ENCODE results near the gene CHMP2A. TPM values are rescaled to one million over a fixed set of nuclear protein-coding genes. Genes with fewer than 3 reads are reported as not detected.

Gene CHMP2A
- total RNA-seq, 2 experiments from 2014 or later, result 60.5 to 62.4 TPM

DNA sequence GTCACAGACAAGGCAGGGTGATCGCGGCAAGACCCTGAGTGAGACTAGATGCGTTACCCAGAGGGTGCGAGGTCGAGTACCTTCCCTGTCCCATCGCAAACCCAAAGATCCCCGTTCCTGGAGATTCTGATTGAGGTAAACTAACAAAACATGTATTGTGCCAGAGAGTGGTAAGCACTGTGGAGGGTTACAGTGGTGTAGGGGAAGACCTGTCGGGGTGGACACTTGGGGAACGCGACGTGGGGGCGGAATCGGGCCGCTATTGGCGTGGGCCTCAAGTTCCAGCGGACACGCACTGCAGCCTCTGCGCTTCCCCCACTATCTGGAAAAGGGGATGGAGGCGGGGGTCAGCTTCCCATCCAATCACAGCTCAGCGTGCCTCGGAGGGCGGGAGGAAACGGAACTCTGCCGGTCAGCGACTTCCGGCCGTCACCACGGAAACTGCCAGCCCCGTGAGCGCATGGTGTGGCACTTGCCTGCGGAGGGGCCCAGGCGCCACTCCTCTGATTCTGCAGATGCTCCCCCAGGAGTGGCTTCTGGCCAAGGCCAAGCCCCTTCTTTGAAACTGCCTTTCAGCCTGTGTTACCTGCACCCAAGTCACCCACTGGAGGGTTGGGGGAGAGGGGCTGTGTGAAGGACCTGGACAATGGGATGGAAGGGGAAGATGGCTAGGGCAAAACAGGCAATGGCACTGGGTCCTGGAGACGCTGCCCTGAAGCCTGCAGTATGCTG lies 4.5 kb upstream of the CHMP2A start:
- TF ChIP-seq, protein P1, sequence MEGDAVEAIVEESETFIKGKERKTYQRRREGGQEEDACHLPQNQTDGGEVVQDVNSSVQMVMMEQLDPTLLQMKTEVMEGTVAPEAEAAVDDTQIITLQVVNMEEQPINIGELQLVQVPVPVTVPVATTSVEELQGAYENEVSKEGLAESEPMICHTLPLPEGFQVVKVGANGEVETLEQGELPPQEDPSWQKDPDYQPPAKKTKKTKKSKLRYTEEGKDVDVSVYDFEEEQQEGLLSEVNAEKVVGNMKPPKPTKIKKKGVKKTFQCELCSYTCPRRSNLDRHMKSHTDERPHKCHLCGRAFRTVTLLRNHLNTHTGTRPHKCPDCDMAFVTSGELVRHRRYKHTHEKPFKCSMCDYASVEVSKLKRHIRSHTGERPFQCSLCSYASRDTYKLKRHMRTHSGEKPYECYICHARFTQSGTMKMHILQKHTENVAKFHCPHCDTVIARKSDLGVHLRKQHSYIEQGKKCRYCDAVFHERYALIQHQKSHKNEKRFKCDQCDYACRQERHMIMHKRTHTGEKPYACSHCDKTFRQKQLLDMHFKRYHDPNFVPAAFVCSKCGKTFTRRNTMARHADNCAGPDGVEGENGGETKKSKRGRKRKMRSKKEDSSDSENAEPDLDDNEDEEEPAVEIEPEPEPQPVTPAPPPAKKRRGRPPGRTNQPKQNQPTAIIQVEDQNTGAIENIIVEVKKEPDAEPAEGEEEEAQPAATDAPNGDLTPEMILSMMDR (IDR thresholded peaks at IDR 0.05), result no peak
- H3K27ac Mint-ChIP-seq, result peak overlapping the region; percentile 96
- peaks cover 82% of the 10 kb centered on the region for H3K4me1 Mint-ChIP-seq (ENCODE audit: low read depth)
- peaks cover 45% of the 10 kb centered on the region for H3K36me3 Mint-ChIP-seq (ENCODE audit: low read depth)
- peaks cover 21% of the 10 kb centered on the region for H3K36me3 ChIP-seq (ENCODE audit: insufficient read depth, low read length)
- no peaks in the 10 kb centered on the region for H3K27me3 ChIP-seq (ENCODE audit: control insufficient read depth in 1 of 2, insufficient read depth in 2 of 2, low read length in 2 of 2)
- peak overlapping the region; percentile 98 for H3K4me3 Mint-ChIP-seq
- ATAC-seq (ENCODE audit: poor library complexity) (peak; percentile 0), DNase-seq (peak in 11 of 14 experiments; percentile 31 to 79 (median 48))
- H3K27me3 Mint-ChIP-seq, result no peaks in the 10 kb centered on the region
- H3K4me3 ChIP-seq (ENCODE audit: low read length), result peak overlapping the region; percentile 76
- POLR2A ChIA-PET, result interaction anchor here (0.5 to 7.0 kb wide), 4 partner anchors 12 to 39 kb away, joined by 3 to 63 read pairs (median 26); partner anchors contain the start of genes MZF1, TRIM28 and ZBTB45
- intact Hi-C loops (cut with DNase I, micrococcal nuclease), result loop anchor here (1.0 kb wide), 3 partner anchors 13 to 39 kb away; partner anchors contain the start of gene MZF1 (in 1 of the 2)
- H3K27ac ChIP-seq (ENCODE audit: low read depth in 1 of 2, low read length in 2 of 2), result peak overlapping the region; percentile 88 to 96
- no peaks in the 10 kb centered on the region for H3K9me3 Mint-ChIP-seq
- H3K4me1 ChIP-seq (ENCODE audit: insufficient read depth, low read length), result peaks cover 87% of the 10 kb centered on the region
- no peaks in the 10 kb centered on the region for H3K9me3 ChIP-seq (ENCODE audit: control insufficient read depth in 1 of 2, insufficient read depth in 1 of 2, low read length in 2 of 2)
- CTCF ChIA-PET, result interaction anchor here (1.7 to 2.7 kb wide), 2 partner anchors 22 to 39 kb away, joined by 5 to 9 read pairs; partner anchors contain the start of gene ZBTB45

DNA sequence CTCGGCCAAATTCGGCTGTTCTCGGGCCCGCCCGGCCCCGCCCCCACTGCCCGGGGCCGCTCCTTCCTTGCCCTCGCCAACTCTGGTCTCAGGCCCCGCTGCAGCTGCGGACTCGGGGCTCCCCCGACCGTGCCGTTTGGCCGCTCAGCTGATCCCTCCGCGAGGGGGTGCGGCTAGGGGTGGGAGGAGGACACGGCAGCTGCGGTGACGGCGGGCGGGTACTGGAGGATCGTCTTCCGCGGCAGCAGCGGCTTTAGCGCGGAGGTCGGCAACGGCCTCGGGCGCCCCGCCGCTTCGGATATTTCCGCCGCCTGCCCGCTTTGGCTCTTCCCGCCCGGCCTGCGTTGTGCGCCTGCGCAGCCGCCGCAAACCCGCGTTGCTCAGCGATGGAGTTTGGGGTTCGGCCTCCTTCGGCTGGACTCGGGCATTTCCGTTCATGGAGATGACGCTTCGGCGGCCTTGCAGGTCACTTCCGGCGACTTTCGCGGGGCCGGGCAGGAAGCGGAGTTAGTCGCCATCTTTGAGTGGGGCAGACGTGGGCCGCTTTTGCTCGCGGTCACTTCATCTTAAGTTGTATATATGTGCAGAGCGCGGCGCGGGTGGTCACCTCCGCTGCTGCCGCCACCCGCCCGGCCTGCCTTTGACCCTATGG lies 3.8 kb upstream of the CHMP2A start:
- ChIA-PET CTCF (interaction anchor here (1.0 to 1.4 kb wide), 2 partner anchors 39 to 44 kb away, joined by 3 to 4 read pairs; partner anchors contain the start of gene ZBTB45), POLR2A (interaction anchor here (0.5 to 7.0 kb wide), 4 partner anchors 13 to 39 kb away, joined by 3 to 63 read pairs (median 26); partner anchors contain the start of genes MZF1, TRIM28 and ZBTB45)
- DNase-seq, result peak; percentile 99 to 100 (median 100)
- H3K9me3 Mint-ChIP-seq, result no peaks in the 10 kb centered on the region
- no peaks in the 10 kb centered on the region for H3K27me3 ChIP-seq (ENCODE audit: control insufficient read depth in 1 of 2, insufficient read depth in 2 of 2, low read length in 2 of 2)
- peaks cover 52% of the 10 kb centered on the region for H3K36me3 Mint-ChIP-seq (ENCODE audit: low read depth)
- peak overlapping the region; percentile 76 for H3K4me3 ChIP-seq (ENCODE audit: low read length)
- peaks cover 90% of the 10 kb centered on the region for H3K4me1 ChIP-seq (ENCODE audit: insufficient read depth, low read length)
- peak overlapping the region; percentile 88 to 96 for H3K27ac ChIP-seq (ENCODE audit: low read depth in 1 of 2, low read length in 2 of 2)
- peak overlapping the region; percentile 96 for H3K27ac Mint-ChIP-seq
- H3K27me3 Mint-ChIP-seq, result no peaks in the 10 kb centered on the region
- H3K9me3 ChIP-seq (ENCODE audit: control insufficient read depth in 1 of 2, insufficient read depth in 1 of 2, low read length in 2 of 2), result no peaks in the 10 kb centered on the region
- H3K36me3 ChIP-seq (ENCODE audit: insufficient read depth, low read length), result peaks cover 23% of the 10 kb centered on the region
- TF ChIP-seq, protein P1 (IDR thresholded peaks at IDR 0.05), result no peak
- peaks cover 82% of the 10 kb centered on the region for H3K4me1 Mint-ChIP-seq (ENCODE audit: low read depth)
- peak; percentile 70 for ATAC-seq (ENCODE audit: poor library complexity)
- intact Hi-C loops (cut with DNase I, micrococcal nuclease), result loop anchor here (1.0 kb wide), 4 partner anchors 14 to 38 kb away; partner anchors contain the start of genes MZF1 (in 1 of the 2) and TRIM28 (in 1 of the 2)
- peak overlapping the region; percentile 98 for H3K4me3 Mint-ChIP-seq

DNA sequence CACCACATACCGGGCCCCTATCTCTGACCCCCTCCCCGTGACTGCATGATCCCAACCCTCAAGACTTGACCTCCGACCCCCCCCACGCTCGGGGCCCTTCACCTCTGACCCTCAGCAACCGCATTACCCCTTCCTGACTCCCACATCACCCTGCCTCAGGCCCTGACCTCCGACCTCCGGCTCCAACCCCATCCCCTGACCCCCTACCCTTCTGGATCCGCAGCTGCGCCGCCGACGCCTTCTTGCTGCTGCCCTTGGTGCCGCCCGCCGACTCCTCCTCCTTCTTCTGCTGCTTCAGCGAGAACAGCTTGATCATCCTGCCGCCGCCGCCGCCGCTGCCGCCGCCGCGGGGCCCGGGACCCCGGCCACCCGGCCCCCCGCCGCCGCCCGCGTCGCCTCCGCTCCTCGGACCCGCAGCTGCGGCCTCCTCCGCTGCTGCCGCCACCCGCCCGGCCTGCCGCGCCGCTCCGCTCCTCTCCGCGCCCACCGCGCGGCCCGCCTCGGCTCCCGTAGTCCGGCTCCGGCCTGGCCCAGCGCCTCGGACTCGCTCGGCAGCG lies 3.2 kb upstream of the CHMP2A start, which contains the start of gene UBE2M:
Gene UBE2M, minus strand, starts transcription at position 546 of the 557 bp plus-strand sequence. Its CDS starts 230 bp downstream, at position 316.
- DNase-seq (peak in 12 of 14 experiments; percentile 41 to 82 (median 59)), ATAC-seq (ENCODE audit: poor library complexity) (peak; percentile 25)
- Histone ChIP-seq H3K36me3 (ENCODE audit: insufficient read depth, low read length) (peaks cover 26% of the 10 kb centered on the region), H3K4me1 (ENCODE audit: insufficient read depth, low read length) (peaks cover 89% of the 10 kb centered on the region), H3K9me3 (ENCODE audit: control insufficient read depth in 1 of 2, insufficient read depth in 1 of 2, low read length in 2 of 2) (no peaks in the 10 kb centered on the region), H3K4me3 (ENCODE audit: low read length) (peak within 1 kb of the TSS; percentile 76), H3K27ac (ENCODE audit: low read depth in 1 of 2, low read length in 2 of 2) (peak within 1 kb of the TSS; percentile 88 to 96), H3K27me3 (ENCODE audit: control insufficient read depth in 1 of 2, insufficient read depth in 2 of 2, low read length in 2 of 2) (no peaks in the 10 kb centered on the region)
- H3K9me3 Mint-ChIP-seq, result no peaks in the 10 kb centered on the region
- no peaks in the 10 kb centered on the region for H3K27me3 Mint-ChIP-seq
- peak within 1 kb of the TSS; percentile 98 for H3K4me3 Mint-ChIP-seq
- H3K27ac Mint-ChIP-seq, result peak within 1 kb of the TSS; percentile 96
- H3K36me3 Mint-ChIP-seq (ENCODE audit: low read depth), result peaks cover 55% of the 10 kb centered on the region
- POLR2A ChIA-PET, result interaction anchor here (2.4 to 7.0 kb wide), 3 partner anchors 14 to 38 kb away, joined by 22 to 63 read pairs (median 29); partner anchors contain the start of genes MZF1, TRIM28 and ZBTB45
- peaks cover 80% of the 10 kb centered on the region for H3K4me1 Mint-ChIP-seq (ENCODE audit: low read depth)
- TF ChIP-seq, protein P1 (IDR thresholded peaks at IDR 0.05), result no peak
- intact Hi-C loops (cut with DNase I, micrococcal nuclease), result loop anchor here in 1 of 2 experiments (1.0 kb wide), 1 partner anchor 14 kb away; the partner anchor contains the start of gene TRIM28
- CTCF ChIA-PET, result interaction anchor here (1.0 to 1.4 kb wide), 2 partner anchors 39 to 44 kb away, joined by 3 to 4 read pairs; partner anchors contain the start of gene ZBTB45
